HCEC 1CT (cell line): Measurements from ENCODE around the gene STX8.

Experiments
- DNase-seq: peaks from one replicate; pipeline ENCODE4 v3.0.0-alpha.2; 2017

The STX8 gene

DNA sequence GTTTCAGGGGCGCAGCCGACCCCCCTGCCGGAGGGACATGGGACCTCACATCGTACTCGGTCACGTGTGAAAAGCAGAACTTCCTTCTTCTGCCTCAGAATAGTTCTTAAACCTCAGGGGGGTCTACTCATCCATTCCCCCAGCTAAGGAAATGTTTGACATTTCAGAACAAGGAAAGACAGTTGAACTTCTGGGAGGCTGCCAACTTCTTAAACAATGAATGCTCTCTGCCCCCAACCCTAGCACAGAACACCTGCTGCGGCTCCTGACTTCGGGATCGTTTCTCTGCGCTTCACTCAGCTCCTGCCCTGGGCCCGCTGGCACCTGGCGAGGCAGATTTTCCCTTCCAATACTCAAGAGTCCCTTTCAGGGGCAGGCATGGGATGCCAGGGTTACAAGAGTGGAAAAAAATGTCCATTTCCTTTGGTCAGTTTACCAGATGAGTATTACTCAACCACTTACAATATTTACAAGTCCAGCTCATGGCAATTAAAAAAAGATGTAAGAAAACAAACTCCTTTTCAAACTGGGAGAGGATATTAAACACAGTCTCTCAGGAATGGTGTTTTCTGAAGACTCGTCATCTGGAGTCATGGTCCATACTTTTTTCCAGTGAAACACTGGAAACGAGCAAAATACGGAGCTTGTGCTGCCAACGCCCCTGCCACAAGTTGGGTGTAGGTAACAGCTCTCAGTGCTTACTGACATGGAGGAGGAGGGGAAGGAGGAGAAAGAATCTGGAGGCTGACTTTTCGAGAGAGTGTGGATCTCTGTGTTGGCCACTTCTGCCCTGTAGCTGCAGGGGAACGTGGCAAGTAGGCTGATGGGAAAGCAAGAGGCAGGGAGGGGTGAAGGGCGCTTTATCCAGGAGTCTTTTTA, 318.6 kb downstream of the STX8 start:
- no peak for DNase-seq

DNA sequence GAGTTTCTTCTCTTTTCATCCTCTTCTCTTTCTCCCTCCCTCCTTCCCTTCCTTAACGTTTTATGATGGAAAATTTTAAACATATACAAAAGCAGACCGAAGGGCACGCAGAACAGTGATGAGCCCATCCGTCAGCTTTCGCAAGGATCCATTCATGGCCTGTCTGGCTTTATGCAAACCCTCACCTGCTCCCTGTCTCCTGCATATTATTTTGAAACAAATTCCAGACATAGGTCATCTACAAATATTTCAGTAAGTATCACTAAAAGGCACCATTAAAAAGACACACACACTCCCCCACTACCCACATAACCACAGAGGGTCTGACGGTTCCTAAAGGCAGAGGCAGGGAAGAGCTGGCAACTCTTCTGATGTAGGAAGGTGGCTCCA, 319.3 kb downstream of the STX8 start:
- DNase-seq, result no peak

DNA sequence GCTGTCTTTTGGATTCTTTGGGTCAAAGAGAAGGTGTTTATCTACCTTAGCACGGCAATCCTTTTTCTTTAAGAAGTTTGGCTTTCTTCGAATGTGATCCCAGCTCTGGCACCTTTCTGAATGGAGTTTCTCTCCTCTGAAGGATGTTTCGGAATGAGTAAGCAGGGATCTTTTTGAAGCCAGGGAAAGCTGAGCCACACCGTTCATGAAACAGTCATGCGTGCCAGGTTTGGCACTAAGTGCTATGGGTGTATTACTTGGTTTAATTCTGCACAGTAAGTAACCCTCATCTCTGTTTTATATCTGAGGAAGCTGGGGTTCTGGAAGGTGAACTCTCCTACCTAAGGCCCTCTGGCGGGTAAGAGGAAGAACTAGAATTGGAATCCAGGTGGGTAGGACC, 319.8 kb downstream of the STX8 start:
- no peak for DNase-seq

- DNase-seq, result no peak
Observed at GRCh38 chr17:9254841-9255240, 320.8 kb downstream of the STX8 start.

GRCh38 chr17:9253308-9253707, 322.3 kb downstream of the STX8 start:
- DNase-seq, result no peak

DNA sequence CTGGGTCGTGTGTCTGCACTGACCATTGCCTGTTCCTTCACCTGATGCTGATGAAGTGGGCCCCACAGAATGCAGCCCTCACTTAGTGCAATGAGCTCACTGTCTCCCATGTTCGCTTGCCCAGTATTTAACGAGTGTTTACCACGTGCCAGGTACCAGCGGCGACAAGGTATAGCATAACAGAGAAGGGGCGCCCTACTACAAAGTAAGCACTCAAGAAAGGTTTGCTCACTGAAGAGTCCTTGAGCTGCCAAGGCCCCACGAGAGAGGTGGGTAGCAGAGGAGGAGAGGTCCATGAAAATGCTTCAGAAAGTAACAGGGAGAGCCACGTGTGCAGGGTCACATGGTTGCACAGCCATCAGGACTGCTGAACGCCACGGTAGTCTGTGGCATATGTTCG, 324.3 kb downstream of the STX8 start:
- DNase-seq, result no peak

DNA sequence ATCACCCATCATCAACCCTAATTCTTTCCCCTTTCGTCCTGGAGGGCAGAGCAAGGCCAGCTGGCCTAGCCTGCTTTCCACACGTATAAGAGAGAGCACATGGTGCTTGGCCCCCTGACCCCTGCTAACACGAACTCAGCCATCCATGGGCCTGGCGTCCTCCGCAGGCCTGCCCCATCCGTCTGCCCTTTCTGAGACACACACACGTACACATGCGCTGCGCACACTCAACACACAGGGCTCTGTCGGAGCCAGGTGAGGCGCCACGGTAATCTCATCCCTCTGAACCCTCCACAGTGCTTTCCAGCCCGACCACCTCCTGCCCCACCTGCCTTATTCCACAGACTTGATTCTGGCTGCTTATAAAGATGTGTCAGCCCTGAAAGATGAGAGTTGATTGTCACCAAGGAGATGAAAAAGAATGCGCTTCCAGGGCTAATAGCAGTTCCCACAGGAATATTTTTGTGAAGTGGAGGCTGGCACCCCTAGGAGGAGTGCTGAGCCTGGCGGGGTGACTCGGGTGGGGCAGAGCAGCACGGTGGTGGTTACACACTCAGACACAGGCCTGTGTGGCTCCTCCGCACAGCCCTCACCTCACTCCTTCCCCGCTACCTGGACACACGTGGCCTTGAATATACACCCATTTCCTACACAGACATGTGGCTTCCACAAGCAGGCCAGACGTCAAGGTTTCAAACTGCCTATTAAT, 326.2 kb downstream of the STX8 start:
- no peak for DNase-seq

- no peak for DNase-seq
Observed at GRCh38 chr17:9247401-9247938, 328.1 kb downstream of the STX8 start.

DNA sequence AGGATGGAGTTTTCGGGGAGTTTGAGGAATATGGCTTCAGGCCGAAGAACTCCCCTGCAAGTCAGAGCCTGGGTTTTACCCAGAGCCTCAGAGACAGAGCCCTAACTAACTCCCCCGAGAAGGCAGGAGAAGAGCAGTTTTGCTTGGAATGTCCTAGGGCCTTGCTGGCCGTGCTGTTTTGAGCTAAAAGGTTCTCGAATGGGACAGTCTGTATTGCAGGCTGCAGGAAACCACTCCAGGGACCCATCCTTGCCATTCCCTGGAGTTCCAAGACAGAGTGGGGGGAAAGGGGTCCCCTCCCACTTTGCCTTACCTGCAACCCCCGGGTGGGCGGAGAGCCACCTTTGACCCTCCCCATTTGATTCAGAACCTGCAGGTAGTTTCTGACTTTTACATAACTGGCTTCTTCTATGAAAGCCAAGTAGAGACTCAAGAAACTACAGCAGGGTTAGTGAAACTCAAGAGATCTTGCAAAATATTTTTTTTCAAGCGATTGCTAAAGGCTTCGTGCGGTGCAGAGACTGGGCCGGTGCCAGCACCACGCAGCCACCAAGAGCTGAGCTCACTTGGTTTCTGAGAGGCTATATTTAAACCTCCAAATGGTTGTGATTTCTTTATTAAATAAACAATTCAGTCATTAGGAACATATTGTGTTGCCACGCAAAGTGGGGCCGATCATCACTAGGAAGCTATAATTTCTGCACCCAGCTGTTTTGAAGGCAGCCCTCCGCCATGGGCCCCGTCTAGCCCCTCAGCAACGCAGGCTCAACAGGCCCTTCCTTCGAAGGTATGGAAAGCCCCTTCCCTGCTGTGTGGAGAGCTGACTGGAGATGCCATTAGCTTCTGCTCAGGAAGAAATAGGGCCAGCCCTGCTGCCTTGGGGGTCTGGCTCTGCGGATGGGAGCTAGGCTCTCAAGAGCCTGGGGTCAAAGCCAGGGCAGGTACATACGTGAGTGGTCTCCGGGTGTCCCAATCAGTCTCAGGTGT, 331.3 kb downstream of the STX8 start:
- DNase-seq, result peak; percentile 30

DNA sequence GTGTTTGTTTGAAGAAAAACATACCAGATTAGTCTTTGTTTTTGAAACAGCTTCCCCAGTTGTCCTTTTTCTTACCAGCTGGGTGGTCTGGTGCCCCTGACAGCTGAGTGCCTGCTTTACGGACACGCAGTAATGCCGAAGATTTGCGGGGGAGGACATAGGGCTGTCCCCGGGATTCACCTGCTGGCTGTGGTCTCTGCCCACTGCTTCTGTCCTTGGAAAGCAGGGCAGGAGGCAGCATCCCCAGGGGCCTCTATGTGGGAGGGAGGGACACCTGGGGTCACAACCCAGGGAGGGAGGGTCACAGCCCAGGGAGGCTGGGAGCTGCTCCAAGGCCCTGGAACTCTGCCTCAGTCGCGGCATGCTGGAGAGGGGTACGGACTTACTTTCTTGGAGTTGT, 332.6 kb downstream of the STX8 start:
- DNase-seq, result no peak

- no peak for DNase-seq
Observed at GRCh38 chr17:9242497-9242881, 333.1 kb downstream of the STX8 start.

DNA sequence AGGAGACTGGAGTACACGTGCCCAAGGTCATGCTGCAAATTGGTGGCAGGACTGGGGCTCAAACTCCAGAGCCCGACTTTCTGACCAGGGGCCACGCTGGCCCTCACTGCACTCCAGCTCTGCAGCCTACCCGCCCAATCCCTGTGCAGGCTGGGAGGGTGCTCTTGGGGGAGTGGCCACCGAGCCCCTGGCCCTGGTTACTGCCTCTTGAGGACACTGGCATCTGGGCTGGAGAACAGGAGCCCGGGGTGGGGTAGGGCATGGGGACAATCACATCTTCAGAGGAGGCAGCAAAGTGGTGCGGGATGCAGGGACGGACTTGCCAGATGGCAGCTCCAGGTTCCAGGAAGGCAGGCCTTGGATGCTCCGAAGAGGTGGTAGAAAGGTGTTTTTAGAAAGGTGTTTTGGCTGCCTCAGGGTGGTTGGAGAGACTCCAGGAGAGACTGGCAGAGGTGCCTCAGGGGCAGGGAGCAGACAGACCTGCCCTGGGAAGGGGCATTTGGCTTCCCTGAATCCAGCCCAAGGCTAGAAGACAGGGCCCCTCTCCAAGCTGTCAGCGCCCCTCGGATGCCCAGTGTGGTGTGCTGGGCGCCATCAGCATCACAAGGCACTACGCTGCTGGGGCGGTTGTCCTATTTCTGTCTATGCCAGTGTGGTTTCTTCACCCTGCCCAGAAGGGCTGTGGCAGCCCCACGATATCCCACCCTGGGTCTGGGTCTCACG, 333.7 kb downstream of the STX8 start:
- DNase-seq, result no peak

DNA sequence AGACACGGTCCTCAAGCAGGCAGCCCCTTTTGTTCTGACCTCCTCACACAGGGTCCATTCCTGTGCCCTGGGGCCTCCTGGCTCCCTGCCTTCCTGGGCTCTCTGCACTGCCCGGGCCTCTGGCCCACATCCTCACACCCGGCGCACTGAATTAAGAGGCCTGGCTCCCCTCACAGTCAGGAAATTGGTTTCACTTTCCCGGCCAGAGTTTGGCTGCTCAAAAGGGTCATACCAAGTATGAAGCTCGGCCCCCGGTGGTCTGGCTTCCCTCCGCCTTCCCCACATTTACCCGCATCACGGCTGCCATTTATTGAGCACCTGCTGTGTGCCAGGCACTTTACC, 334.3 kb downstream of the STX8 start:
- DNase-seq, result no peak

DNA sequence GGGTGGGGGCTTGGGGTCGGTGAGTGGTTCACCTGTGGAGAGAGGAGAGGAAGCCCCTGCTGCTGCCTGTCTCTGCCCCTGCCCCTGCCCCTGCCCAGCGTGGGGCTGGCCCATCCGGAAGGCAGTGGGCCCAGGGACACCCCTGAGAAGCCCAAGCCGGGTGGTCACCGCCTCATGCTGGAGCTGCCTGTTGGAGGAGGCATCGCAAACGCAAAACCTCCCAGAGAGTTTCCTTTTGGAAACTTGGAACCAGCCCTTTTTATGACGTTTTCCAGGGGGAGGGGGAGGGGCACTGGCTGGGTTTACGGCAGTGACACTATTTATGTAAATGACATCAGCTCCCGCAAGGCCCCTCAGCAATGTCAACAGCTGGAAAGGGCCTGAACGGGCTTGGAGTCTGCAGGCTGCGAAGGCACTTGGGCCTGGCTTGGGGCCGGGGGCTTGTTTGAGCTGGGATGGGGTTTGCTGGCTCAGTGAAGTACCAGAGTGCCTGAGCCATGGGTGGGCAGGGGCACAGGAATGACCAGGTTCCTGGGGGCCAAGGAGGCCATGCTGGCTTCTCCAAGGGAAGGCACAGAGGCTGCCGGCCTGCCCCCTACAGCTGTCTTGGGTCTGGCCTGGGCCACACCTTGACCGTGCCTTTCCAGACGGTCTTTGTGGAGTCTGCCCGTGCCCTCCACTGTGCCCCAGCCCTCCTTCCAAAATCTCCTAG, 334.8 kb downstream of the STX8 start:
- no peak for DNase-seq

DNA sequence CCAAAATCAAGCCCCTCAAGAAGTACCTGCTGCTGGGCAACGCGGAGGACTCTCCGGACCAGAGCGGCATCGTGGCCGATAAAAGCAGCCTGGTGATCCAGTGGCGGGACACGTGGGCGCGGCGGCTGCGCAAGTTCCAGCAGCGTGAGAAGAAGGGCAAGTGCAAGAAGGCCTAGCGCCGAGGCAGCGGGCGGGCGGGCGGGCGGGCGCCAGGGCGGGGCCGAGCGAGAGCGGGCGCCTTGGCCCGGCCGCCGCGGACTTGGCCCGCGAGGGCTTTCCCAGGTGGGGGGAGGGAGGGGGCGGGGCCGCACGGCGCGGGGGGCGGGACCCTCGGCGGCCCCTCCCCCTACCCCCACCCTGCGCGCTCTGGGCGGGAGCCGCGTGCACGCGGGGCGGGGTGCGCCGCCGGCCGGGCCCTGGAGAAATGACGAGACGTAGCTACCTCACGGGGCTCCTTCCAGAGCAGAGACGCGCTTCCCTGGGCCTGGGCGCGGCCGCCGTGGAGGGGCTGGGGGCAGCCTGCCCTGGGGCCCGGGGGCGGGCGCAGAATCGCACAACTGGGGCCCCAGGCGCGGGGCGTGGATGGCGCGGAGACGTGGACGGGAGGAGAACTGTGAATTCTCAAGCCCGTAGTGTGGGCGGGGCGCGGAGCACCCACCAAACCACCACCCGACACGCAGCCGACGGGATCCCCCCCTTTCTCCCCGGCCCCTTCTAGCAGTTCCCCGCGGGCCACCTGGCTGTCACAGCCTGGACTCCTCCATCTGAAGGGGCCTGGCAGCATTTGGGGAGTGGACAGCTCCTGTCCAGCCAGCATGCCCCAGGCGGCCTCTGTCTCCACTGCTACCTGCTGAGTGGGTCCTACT, 335.6 kb downstream of the STX8 start:
- peak; percentile 56 for DNase-seq

- DNase-seq, result no peak
Observed at GRCh38 chr17:9239246-9239792, 336.3 kb downstream of the STX8 start.

GRCh38 chr17:9238340-9239245, 337.0 kb downstream of the STX8 start:
- no peak for DNase-seq

DNA sequence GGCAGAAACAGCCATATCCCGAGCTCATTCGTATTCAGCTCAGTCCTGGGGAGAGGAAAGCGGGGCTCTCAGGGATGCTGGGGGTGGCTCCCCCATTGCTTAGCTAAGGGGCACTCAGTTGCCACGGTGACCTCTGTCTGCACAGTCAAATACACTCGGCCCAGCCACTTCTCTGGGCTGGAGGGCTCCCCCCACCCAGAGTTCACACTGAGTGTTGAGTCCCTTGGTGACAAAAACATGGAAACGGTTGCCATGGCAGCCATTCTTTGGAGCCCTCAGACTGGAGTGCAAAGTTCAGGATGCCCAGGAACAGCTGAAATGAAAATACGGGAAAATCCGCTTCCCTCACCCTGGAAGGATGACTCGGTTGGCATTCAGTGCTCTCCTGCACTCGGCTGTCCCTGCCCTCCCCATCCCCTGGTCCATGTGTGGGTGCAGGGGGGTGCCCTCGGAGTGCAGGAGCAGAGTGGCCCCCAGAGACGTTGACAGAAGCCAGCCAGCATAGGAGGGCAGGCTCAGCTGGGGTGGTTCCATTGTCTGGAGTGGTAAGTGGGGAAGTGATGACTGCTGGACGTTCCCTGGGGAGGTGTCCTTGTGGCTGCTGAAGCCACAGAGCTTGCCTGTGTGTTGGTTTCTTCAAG, 337.8 kb downstream of the STX8 start:
- DNase-seq, result no peak

DNA sequence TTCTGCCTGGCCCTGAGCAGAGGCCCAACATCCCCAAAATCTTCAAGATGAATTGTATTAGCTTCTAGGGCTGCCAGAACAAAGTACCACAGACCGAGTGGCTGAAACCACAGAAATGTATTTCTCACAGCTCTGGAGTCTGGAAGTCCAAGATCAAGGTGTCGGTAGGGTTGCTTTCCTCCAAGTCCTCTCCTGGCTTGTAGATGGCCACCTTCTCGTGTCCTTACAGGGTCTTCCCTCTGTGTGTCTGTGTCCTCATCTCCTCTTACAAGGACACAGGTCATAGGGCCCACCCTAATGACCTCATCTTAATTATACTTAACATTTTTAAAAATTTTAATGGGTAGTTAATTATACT, 338.6 kb downstream of the STX8 start:
- no peak for DNase-seq
